Stimulated activated CD8-positive, alpha-beta memory T cell treated with anti-CD3 and anti-CD28 coated beads, Interleukin-15, amount 100 ng/mL, for 1 hour (primary cell): ENCODE measurements around the gene GPR3.
"Not testable (repeated sequence)": the region's sequence is repeated elsewhere in the genome, so short reads cannot be mapped to it uniquely, and the experiment has no call there.

Experiments used
- DNase-seq: peaks from one replicate; pipeline ENCODE4 v3.0.0-alpha.2; 2020; ENCODE audit warnings: low read depth

GPR3 gene

DNA sequence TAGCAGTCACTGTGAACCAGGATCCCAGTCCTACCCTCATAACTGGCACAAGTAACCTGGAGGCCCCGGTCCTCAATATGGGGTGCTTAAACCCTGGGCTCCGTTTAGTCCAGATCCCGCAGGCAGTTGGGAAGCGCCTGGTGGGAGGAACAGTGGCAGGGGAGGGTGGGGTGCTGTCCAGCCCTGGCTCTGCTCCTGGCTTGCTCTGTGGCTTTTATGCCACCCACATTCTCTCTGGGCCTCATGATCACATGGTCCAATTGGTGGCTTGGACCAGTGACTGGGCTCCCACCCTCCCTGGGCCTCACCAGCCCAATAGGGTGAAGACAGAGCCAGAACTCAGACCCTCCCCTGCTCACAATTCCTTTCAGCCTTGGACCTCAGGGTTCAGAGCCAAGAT is 12.2 kb upstream of the GPR3 start:
- no peak for DNase-seq

DNA sequence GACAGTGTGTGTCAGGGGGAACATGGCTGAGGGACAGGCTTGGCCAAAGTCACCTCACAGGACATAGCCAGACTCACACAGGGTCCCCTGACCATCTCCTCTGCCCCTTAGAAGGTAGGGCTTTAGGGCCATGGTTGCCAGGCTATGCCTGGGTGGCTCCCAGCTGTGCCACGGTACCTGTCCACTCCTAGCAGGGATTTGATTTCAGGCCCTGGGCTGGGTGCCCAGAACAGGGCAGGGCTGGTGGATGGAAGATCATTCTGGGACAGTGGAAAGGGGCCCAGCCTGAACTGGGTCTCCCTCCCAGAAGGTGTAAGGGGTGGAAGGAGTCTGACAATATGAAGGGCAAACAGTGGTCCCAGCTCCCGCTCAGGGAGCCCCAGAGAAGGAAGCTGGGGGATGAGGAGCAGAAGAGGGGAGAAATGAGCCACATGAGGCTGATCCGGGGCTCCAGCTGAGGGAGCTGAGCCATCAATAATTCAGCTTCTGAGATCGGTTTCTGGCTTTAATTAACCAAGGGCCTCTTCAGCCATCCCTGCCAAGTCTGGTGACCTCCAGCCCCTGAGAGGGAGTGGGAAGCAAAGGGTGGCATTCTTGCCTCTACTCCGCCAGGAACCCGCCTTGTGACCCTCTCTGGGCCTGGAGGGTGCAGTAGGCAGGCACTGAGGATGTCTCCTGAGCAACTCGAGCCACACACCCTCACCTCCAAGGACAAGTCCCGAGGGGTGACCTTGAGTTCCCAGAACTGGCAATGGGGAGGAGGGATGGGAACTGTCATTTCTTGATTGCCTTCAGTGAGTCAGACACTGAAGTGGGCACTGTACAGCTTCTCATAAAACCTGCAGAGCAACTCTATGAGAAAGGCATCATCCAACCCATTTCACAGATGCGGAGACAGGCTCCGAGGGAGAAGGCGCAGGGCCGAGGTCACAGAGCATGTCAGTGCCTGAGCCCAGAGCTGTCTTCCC is 11.4 kb upstream of the GPR3 start:
- DNase-seq, result no peak

DNA sequence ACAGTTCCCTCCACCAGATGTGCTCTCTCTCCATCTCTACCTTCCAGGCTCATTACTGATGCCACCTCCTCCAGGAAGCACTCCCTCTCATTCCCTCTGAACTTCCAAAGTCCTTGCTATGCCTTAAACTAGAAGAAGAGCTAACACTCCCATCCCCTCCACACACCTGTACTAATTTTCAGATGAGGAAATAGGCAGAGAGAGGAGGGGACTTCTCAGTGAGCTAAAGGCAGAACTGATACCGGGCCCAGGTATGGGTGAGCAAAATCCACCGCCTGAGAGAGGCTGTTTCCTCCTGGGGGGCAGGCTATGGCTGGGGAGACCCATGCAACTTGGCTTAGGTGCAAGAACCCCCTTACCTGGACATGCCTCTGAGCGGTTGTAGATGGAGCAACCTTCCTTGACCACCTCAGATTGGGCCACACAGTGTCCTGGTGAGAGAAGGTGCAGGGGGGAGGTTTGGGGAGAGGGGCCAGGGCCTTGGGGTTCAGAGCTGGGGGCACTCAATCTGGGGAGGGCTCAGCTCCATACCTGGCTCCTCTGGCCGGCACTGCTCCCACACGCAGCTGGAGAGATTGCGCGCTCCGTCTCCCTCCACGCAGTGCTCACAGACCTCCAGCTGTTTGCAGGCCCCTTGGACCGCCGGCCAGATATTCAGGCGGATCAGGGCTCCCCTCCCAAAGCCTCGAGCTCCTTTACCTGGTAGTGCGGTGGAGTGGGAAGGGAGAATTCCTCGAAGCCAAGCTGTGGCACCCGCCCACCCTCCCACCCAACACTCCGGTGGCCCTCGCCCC is 10.3 kb upstream of the GPR3 start:
- no peak for DNase-seq

DNA sequence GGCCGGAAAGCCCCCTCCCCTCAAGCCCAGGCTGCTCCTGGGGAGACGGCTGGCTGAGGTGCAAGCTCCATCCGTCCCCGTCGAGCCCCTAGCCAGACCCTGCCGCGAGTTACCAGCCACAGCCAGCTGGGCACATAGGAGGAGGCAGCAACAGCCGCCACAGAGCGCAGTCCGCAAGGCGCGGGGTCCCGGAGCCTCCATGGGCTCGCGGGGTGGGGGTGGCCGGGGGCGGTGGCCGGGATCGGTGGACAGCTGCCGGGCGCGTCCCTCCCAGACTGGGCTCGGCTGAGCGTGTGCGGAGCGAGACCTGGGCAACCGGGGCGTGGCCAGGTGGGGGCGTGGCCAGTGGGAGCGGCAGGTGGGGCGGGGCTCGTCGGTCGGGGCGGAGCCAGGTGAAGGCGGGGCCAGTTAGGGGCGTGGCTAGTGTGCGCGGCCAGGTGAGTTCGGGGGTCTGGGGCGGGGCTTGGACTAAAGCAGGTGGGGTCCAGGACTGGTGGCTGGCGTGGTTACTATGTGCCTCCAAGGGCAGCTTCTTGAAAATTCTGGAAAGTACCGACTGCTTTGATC is 9.3 kb upstream of the GPR3 start, which contains the start of gene CD164L2:
TSS of gene CD164L2 (minus strand) at position 295 of the 567 bp plus-strand sequence. CDS start at position 201, 94 bp downstream.
- no peak for DNase-seq

DNA sequence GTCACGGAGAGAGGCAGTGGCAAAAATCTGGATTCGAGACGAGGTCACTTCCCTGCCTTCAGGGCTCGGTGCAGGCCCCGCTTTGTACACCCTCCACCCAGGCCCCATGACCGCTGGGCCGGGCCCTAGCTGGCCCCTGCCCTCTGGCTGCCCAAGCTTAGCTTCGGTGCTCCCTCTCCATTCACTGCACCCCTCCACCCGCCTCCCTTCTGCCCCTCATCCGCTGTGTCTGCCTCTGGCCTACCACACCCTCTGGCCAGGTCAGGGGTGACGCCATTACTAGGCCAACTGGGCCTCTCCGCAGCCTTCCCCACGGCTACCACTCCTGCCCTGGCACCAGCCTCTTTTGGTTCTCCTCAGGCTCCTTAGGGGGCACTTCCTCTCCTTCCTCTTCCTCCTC is 8.8 kb upstream of the GPR3 start:
- DNase-seq, result no peak

DNA sequence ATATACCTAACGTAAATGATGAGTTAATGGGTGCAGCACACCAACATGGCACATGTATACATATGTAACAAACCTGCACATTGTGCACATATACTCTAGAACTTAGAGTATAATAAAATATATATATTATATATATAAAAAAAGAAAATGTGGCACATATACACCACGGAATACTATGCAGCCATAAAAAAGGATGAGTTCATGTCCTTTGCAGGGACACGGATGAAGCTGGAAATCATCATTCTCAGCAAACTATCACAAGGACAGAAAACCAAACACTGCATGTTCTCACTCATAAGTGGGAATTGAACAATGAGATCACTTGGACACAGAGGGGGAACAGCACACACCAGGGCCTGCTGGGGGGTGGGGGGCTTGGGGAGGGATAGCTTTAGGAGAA is 7.6 kb upstream of the GPR3 start:
- DNase-seq, result not testable (repeated sequence)

DNA sequence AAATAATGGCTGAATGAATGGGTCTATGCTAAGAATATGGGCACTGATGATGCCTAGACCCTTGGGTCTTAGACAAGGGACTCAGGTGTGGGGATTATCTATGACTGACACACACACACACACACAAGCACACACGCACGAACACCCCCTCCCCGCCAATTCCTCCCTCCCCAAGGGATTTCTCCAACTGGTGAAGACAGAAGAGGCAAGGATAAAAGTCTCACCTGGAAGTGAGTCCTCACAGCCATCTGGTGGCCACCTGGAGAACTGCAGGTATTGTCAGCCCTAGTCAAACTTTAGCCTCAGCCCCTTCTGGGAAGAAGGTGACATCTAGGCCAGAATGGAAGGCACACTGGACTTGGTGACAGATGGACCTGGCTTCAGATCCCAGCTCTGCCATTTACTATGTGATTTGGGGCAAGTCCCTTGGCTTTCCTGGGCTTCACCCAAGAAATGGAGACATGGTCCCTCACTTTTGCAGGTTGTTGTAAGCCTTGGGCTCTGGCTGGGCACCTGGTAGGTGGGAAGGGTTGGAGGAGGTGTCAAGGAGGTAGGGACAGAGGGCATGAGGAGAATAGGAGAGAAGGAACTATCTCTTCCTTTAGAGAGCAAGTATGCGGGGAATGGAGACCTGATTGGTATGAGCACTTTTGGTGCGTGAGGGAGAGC is 4.0 kb upstream of the GPR3 start:
- DNase-seq, result peak; percentile 67

DNA sequence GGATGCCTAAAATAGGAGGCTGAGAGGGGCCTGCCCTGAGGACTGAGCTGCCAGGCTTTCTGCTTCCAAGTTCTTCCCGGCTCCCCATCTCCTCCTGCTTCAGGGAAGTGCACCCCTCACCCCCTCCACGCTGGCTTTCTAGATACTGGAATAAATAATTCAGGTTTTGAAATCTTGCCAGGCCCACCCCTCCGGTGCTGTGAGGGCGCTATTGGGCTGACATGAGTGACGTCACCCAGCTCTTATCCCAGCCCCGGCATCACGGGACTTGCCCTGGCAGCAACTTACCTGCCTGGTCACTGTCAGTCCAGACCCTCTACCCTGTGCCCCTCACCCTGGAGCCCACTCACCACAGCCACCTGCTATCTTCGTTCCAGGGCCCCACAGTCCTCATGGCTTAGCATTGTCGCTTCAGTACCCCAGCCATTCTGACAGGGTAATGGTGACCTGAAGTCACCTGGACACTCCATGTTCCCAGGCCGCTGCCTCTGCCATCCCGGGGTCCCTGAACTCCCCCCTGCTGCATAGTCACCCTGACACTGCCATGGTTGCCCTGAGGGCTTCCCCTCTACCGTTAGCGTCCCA is 819 bp upstream of the GPR3 start:
- no peak for DNase-seq

DNA sequence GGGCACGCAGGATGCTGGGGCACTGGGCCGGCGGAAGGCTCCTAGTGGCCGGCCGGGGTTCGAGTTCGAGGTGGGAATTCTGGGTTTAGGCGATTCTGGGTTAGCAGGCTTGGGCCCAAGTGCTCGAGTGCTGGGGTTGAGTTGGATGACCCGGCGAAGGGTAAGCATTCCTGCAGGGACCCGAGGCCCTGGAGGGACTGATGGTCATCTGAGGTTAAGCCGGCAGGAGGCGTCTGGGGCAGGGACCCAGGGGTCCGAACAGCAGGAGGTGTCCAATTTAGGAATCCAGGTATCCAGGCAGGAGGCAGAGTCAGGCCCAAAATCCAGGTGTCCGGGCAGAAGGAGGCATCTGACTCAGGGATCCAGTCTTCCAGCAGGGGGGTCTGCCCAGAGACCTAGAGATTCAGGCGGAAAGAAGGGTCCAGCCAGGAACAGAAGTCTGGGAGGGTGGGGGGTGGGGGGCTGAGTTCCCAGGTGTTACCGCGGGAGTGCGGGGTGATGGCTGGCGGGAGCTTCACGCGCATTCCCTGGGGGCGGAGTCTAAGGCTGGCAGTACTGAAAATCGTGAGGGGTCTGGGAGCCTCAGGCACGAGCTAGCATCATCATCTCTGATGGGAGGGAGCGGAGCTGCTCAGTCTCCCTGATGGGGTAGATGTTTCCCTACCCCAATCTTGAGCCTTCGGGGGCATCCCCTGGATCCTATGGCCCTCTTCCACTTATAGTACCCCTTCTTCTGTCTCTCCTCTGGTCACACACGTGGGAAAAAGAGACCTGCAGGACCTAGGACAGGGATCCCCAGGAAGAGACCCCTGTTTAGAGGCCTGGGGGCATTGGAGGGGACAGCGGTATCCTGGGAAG is 585 bp downstream of the GPR3 start:
- no peak for DNase-seq

DNA sequence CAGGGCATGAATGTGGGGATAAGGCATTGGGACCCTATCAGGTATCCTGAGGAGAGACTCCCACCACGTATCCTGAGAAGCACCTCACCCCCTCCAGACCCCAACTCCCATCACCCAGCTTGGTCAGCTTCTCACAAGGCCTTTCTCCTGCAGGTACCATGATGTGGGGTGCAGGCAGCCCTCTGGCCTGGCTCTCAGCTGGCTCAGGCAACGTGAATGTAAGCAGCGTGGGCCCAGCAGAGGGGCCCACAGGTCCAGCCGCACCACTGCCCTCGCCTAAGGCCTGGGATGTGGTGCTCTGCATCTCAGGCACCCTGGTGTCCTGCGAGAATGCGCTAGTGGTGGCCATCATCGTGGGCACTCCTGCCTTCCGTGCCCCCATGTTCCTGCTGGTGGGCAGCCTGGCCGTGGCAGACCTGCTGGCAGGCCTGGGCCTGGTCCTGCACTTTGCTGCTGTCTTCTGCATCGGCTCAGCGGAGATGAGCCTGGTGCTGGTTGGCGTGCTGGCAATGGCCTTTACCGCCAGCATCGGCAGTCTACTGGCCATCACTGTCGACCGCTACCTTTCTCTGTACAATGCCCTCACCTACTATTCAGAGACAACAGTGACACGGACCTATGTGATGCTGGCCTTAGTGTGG is 1.3 kb downstream of the GPR3 start:
- no peak for DNase-seq

DNA sequence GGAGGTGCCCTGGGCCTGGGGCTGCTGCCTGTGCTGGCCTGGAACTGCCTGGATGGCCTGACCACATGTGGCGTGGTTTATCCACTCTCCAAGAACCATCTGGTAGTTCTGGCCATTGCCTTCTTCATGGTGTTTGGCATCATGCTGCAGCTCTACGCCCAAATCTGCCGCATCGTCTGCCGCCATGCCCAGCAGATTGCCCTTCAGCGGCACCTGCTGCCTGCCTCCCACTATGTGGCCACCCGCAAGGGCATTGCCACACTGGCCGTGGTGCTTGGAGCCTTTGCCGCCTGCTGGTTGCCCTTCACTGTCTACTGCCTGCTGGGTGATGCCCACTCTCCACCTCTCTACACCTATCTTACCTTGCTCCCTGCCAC is 1.8 kb downstream of the GPR3 start:
- no peak for DNase-seq

DNA sequence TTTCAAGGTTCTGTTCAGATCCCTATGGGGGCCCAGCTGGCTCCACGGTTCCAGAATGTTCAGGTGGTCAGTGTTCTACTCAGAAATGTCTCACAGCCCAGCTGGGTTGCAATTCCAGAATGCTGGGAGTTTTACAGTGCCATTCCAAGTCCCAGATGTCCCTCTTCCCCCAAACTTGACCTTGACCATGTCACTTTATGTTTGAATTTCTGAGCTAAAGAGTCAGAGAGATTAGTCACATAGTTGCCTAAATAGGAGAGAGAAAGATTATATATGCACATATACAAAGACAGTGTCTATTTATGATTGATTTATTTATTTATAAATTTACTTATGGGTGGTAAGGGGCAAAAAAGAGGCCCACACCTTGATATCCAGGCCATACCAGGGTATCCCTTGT is 2.5 kb downstream of the GPR3 start:
- no peak for DNase-seq

DNA sequence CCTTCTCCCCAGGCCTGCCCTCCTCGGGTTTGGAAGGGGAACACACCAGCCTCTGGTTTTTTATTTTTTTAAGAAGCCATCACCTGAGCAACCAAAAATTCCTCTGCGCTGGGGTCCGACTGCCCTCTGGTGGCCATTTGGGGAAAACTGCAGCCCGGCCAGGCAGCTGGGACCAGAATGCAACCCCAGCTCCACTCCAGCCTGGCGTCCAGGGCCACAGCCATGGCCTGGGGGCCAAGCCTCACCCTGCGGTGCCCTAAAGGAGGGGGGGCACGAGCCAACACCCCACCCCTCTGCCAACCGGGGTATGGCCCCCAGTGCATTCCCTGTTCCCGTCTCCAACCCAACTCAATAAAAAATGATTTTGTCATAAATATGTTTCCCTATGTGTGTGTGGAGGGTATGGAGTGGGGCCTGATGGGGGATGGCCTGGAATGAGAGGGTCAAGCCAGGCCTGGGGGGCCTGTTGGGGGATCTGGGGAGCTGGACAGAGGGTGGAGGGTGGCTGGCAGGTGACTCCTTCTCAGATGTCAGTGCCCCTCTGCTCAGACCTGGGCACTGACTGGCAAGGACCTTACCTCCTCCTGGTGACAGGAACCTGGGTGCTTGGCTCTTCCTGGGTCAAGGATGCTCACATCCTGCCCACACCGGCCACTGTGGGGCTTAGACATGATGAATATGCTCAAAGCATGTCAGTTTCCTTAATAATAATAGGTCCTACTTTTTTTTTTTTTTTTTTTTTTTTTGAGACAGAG is 3.2 kb downstream of the GPR3 start:
- peak; percentile 63 for DNase-seq

DNA sequence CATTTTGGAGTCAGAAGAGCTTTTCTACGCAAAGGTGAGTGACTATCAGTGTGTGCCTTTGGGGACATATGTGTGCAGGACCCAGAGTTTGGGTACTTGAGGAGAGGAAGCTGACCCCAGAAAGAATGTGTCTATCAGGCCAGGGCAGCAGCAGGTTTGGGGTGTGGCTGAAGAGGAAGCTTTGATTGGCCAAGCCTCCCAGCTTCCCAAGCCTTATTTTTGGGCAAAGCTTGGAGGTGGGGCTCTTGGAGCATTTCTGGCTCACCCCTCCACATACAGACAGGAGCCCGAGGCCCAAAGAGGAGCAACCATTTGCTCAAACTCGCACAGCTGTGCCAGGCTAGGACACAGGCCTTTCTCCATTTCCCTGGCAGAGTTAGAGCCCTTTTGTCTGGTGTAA is 4.7 kb downstream of the GPR3 start:
- no peak for DNase-seq

DNA sequence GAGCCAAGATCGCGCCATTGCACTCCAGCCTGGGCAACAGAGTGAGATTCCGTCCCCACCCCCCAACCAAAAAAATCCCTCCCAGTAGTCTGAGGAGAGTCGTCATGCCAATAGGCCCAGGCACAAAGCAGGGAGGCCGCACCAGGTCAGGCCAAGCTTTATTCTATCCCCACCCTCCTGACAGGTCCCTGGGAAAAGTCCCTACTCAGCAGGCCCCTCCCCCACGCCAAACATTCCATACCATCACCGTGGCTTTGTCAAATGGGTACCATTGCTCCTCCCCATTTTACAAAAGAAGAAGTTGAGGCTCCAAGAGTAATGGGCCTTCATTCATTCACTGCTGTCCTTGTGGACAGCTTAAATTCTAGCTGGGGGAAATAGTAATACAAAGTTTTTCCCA is 5.3 kb downstream of the GPR3 start:
- no peak for DNase-seq

DNA sequence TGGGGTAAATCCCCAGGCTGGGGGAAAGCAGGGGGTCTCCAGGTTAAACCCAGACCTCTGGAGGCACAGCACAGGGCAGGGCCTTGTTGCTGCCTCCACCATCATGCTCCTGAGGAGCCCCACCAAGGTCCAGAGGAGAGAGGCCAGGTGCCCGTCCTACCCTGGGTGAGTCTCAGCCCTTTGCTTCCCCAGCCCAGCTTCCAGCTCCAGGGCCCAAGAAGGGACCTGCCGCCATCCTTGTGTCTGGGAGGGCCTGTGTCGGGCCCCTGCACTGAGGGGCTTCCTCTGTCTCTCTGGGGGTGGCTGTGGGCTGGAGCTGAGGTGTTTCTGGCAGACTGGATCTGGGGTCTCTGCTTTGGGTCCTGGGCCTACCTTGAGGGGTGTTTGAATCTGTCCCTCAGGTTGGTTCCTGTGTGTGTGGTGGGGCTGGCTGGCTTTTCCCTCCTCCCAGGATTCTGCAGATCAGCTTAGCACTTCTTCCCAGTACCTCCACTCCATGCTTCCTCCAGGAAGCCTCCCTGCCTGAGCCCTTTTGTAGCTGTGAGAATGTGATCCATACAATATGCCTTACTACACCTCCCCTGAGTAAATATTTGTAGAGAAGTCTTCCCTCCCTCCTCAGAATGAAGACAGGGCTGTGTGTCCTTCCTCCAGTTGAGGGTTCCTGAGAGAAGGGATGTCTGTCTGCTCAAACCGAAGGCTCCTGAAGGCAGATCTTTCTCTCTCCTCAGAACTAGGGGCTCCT is 6.2 kb downstream of the GPR3 start:
- DNase-seq, result no peak

DNA sequence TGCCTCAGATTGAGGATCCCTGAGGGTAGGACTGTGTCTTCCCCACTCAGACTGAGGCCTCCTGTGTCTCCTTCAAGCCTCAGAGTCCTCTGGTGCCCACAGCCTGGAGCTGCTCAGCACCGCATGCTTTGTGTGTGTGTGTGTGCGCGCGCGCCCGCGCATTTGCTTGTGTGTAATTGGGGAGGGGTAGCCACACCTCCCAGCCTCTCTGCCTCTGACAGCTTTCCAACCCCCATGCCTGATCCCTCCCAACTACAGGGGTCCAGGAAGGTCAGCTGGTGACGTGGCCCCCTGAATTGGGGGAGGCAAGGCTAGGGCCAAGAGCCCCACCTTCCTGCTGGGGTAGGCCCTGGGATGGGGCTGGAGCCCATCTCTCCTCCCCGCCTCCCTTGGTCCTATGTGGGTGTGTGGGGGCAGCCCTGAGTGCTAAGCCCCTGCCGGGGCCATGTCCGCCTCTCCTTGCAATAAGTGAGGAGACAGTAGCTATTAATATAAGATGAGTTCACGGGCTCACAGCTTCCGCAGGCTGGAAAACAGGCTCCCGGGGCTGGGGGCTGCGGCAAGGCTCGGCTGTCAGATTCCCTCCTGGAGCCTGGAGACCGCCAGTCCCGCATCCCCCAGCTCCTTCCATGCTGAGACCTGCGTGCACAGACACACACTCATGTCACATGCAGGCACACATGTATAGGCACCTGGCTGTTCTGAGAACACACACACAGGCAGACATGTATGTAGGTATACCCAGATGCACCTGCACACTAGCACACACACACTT is 7.0 kb downstream of the GPR3 start:
- no peak for DNase-seq
